A375 (cell line): ENCODE data around the gene LCLAT1. TPM values are rescaled to one million over a fixed set of nuclear protein-coding genes. Genes with fewer than 3 reads are reported as not detected.

Experiments used
- small RNA-seq: library from RNA; depleted of rRNA; stranded (forward); fragments of <200 nt; gene quantifications from one replicate; pipeline ENCODE3, GENCODE V24; 2014
- total RNA-seq: library from RNA; depleted of rRNA; stranded (reverse); fragments of >200 nt; shearing (Covaris generic); gene quantifications from 2 replicates; pipeline ENCODE4 v1.2.3, GENCODE V29; 2014; rRNA removed

LCLAT1 gene
- 11.5 and 12.5 TPM in 2 replicates for total RNA-seq

DNA sequence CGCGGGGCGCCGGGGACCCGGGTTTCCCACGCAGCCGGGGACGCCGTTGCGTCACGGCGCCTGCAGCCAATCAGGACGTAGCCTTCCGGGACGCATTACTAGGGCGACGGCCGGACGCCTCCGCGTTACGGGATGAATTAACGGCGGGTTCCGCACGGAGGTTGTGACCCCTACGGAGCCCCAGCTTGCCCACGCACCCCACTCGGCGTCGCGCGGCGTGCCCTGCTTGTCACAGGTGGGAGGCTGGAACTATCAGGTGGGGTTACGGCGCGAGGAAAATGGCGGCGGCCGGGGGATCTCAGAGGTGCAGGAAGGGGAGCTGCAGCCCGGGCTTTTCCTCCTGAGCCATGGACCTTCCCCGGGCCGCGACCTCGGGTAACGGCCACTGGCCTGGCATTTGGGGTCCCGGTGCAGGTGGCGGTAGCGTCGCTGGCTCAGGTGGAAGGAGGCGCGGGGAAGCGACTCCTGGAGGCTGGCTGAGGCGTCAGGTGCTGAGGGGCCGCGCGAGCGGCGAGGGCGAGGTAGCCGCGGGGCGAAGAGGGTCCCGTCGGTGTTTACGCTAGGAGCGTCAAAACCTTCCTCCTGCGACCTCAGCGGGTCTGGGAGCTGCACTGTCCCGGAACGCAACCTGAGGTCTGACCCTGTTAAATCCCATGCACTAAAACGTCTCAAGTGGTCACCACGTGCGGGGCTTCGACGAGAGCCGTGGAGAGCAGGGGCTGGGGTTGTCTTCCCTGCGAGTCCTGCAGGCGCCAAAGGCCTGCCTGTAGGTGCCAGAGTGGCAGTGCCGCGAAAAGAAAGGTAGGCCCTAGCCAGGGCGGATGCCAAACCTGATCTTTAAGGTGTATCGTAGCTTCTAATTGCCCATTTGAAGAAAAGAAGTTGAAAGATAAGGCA lies at the start of gene LCLAT1:
LCLAT1 (plus strand) TSS at position 98 of the 897 bp plus-strand sequence. CDS start 78,345 bp downstream, outside the sequence.

Small RNAs within 50 kb of the gene (small RNA-seq; reads per million reads assigned to genes)
- gene AC073255.1: not detected

Other genes with a start within 250 kb of the LCLAT1 start
- 1.0 and 1.8 TPM in 2 replicates for gene LBH, start 215.7 kb upstream of the LCLAT1 start, total RNA-seq